HepG2 (cell line): ENCODE measurements around the gene GFY. TPM values are rescaled to one million over a fixed set of nuclear protein-coding genes. Genes with fewer than 3 reads are reported as not detected.

ENCODE experiments used
- ARNT ChIP-seq: fragments of 450-650 bp; IDR thresholded peaks from 2 replicates; pipeline ENCODE4 v1.6.1; 2017
- ATRX ChIP-seq: sonication (generic); formaldehyde crosslinking; IDR thresholded peaks from 2 replicates; pipeline ENCODE4 v1.4.0; 2020; ENCODE audit warnings: missing genetic modification reagents, borderline replicate concordance
- JUNB ChIP-seq: sonication (generic); formaldehyde crosslinking; IDR thresholded peaks from 2 replicates; pipeline ENCODE4 v1.8.0; 2022; ENCODE audit warnings: missing genetic modification reagents, mild to moderate bottlenecking, borderline replicate concordance
- NBN ChIP-seq: fragments of 450-650 bp; conservative IDR thresholded peaks from 2 replicates; pipeline ENCODE4 v1.6.1; 2017
- NFYB ChIP-seq: sonication (generic); formaldehyde crosslinking; IDR thresholded peaks from 2 replicates; pipeline ENCODE4 v1.4.0; 2020; ENCODE audit warnings: missing genetic modification reagents
- RBAK ChIP-seq: sonication (generic); formaldehyde crosslinking; IDR thresholded peaks from 2 replicates; pipeline ENCODE4 v1.5.1; 2020; ENCODE audit warnings: mild to moderate bottlenecking, missing genetic modification reagents
- RXRB ChIP-seq: IDR thresholded peaks from 2 replicates; pipeline ENCODE4 v1.6.1; 2016; ENCODE audit warnings: borderline replicate concordance, missing genetic modification reagents, missing compliant biosample characterization
- STAG1 ChIP-seq: sonication (generic); formaldehyde crosslinking; IDR thresholded peaks from 2 replicates; pipeline ENCODE4 v1.4.0; 2020; ENCODE audit warnings: missing genetic modification reagents
- YY1 ChIP-seq: IDR thresholded peaks from 2 replicates; pipeline ENCODE4 v1.6.1; 2011; ENCODE audit warnings: low read length, low read depth, moderate library complexity, mild to moderate bottlenecking; ENCODE audit not compliant: insufficient read depth, insufficient replicate concordance
- ZFP62 ChIP-seq: sonication (generic); formaldehyde crosslinking; IDR thresholded peaks from 2 replicates; pipeline ENCODE4 v1.4.0; 2020; ENCODE audit warnings: missing genetic modification reagents
- ZNF546 ChIP-seq: sonication (generic); formaldehyde crosslinking; conservative IDR thresholded peaks from 2 replicates; pipeline ENCODE4 v1.8.1; 2023; ENCODE audit warnings: mild to moderate bottlenecking, missing genetic modification reagents
- ZNF790 ChIP-seq: sonication (generic); formaldehyde crosslinking; IDR thresholded peaks from 2 replicates; pipeline ENCODE4 v1.8.0; 2022; ENCODE audit warnings: missing genetic modification reagents, mild to moderate bottlenecking, borderline replicate concordance
- ZSCAN30 ChIP-seq: sonication (generic); formaldehyde crosslinking; IDR thresholded peaks from 2 replicates; pipeline ENCODE4 v1.5.0; 2020; ENCODE audit warnings: mild to moderate bottlenecking, missing genetic modification reagents
- polyA plus RNA-seq, 8 experiments: library from polyadenylated mRNA; depleted of rRNA in 3 of 8; stranded (reverse) in 7 of 8; unstranded in 1 of 8; fragments of >200 nt; fragmentation: Illumina TruSeq in 4 of 8; extraction: Trizol in 4 of 8; gene quantifications; 2 replicates each; pipeline versions ENCODE4 v1.2.1 to v1.2.3, GENCODE V29; 2011 to 2016; ENCODE audit warnings: low read depth in 4 of 8, missing spikeins in 1 of 8, mixed read lengths in 1 of 8; ENCODE audit not compliant: insufficient read depth in 1 of 8
- total RNA-seq, 5 experiments: library from RNA; depleted of rRNA; stranded (reverse); fragments of >200 nt; fragmentation: Illumina TruSeq; extraction: Trizol; gene quantifications; 2 replicates each; pipeline ENCODE4 v1.2.3, GENCODE V29; 2016; ENCODE audit warnings: low read depth in 1 of 5
- TF ChIP-seq, protein P1 (sequence below): sonication (generic); formaldehyde crosslinking; IDR thresholded peaks from 2 replicates; pipeline ENCODE4; 2020; ENCODE audit warnings: missing genetic modification reagents, mild to moderate bottlenecking, borderline replicate concordance
- TF ChIP-seq, protein P2 (sequence below): fragments of 450-650 bp; IDR thresholded peaks from 2 replicates; pipeline ENCODE4 v1.6.1; 2017; ENCODE audit warnings: mild to moderate bottlenecking
- TF ChIP-seq, protein P3 (sequence below): sonication (generic); formaldehyde crosslinking; IDR thresholded peaks from 2 replicates; pipeline ENCODE4 v1.4.0; 2020; ENCODE audit warnings: mild to moderate bottlenecking, missing genetic modification reagents
- TF ChIP-seq, protein P4 (sequence below): sonication (generic); formaldehyde crosslinking; IDR thresholded peaks from 2 replicates; pipeline ENCODE4 v1.4.0; 2020; ENCODE audit warnings: mild to moderate bottlenecking, low read depth, missing genetic modification reagents
- TF ChIP-seq, protein P5 (sequence below): sonication (generic); formaldehyde crosslinking; IDR thresholded peaks from 2 replicates; pipeline ENCODE4 v1.5.0; 2020; ENCODE audit warnings: missing genetic modification reagents
- TF ChIP-seq, protein P6 (sequence below): sonication (generic); formaldehyde crosslinking; IDR thresholded peaks from 2 replicates; pipeline ENCODE4 v1.4.0; 2020; ENCODE audit warnings: mild to moderate bottlenecking, missing genetic modification reagents
- TF ChIP-seq, protein P7 (sequence below): sonication (generic); formaldehyde crosslinking; IDR thresholded peaks from 2 replicates; pipeline ENCODE4 v1.5.0; 2020; ENCODE audit warnings: missing genetic modification reagents

The GFY gene
- total and polyA plus RNA-seq, 2 of the 13 experiments (the other 11 are each of a cell fraction or from before 2014, with no cell fraction given), result not detected

DNA sequence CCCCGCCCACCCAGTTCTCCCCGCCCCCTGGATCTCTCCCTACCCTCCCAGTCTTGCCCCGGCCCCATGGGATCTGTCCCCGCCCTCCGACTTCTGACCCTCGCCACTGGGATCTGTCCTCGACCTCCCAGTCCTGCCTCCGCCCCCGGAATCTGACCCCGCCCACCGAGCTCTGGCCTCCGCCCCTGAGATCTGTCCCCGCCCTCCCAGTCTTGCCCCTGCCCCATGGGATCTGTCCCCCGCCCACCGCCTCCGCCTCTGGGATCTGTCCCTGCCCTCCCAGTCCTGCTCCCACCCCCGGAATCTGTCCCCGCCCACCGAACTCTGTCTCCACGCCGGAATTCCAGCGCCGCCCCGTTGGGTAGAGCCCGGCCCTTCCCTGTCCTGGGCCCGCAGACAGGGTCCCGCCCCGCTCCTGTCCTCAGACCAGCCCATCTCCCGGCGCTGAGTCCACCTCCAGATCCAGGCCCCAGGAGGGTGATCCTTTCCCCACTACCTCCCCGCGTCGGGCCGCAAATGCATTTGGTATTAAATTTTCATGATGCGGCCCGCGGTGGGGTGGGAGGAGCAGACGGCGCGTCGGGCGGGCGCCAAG, 17.7 kb downstream of the GFY start (continued):
- TF ChIP-seq, protein P1, sequence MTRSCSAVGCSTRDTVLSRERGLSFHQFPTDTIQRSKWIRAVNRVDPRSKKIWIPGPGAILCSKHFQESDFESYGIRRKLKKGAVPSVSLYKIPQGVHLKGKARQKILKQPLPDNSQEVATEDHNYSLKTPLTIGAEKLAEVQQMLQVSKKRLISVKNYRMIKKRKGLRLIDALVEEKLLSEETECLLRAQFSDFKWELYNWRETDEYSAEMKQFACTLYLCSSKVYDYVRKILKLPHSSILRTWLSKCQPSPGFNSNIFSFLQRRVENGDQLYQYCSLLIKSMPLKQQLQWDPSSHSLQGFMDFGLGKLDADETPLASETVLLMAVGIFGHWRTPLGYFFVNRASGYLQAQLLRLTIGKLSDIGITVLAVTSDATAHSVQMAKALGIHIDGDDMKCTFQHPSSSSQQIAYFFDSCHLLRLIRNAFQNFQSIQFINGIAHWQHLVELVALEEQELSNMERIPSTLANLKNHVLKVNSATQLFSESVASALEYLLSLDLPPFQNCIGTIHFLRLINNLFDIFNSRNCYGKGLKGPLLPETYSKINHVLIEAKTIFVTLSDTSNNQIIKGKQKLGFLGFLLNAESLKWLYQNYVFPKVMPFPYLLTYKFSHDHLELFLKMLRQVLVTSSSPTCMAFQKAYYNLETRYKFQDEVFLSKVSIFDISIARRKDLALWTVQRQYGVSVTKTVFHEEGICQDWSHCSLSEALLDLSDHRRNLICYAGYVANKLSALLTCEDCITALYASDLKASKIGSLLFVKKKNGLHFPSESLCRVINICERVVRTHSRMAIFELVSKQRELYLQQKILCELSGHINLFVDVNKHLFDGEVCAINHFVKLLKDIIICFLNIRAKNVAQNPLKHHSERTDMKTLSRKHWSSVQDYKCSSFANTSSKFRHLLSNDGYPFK, result no peak
- TF ChIP-seq ATRX (CRISPR knock-in tag), result no peak
- no peak for TF ChIP-seq ZFP62 (CRISPR knock-in tag)
- no peak for TF ChIP-seq RXRB (CRISPR knock-in tag)
- TF ChIP-seq, protein P2, sequence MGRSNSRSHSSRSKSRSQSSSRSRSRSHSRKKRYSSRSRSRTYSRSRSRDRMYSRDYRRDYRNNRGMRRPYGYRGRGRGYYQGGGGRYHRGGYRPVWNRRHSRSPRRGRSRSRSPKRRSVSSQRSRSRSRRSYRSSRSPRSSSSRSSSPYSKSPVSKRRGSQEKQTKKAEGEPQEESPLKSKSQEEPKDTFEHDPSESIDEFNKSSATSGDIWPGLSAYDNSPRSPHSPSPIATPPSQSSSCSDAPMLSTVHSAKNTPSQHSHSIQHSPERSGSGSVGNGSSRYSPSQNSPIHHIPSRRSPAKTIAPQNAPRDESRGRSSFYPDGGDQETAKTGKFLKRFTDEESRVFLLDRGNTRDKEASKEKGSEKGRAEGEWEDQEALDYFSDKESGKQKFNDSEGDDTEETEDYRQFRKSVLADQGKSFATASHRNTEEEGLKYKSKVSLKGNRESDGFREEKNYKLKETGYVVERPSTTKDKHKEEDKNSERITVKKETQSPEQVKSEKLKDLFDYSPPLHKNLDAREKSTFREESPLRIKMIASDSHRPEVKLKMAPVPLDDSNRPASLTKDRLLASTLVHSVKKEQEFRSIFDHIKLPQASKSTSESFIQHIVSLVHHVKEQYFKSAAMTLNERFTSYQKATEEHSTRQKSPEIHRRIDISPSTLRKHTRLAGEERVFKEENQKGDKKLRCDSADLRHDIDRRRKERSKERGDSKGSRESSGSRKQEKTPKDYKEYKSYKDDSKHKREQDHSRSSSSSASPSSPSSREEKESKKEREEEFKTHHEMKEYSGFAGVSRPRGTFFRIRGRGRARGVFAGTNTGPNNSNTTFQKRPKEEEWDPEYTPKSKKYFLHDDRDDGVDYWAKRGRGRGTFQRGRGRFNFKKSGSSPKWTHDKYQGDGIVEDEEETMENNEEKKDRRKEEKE, result no peak
- TF ChIP-seq, protein P3, sequence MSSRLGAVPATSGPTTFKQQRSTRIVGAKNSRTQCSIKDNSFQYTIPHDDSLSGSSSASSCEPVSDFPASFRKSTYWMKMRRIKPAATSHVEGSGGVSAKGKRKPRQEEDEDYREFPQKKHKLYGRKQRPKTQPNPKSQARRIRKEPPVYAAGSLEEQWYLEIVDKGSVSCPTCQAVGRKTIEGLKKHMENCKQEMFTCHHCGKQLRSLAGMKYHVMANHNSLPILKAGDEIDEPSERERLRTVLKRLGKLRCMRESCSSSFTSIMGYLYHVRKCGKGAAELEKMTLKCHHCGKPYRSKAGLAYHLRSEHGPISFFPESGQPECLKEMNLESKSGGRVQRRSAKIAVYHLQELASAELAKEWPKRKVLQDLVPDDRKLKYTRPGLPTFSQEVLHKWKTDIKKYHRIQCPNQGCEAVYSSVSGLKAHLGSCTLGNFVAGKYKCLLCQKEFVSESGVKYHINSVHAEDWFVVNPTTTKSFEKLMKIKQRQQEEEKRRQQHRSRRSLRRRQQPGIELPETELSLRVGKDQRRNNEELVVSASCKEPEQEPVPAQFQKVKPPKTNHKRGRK, result no peak
- no peak for TF ChIP-seq ARNT
- no peak for TF ChIP-seq NBN
- peak; percentile 61 for TF ChIP-seq ZNF546 (CRISPR knock-in tag)
- no peak for TF ChIP-seq RBAK (CRISPR knock-in tag)
- TF ChIP-seq, protein P4, sequence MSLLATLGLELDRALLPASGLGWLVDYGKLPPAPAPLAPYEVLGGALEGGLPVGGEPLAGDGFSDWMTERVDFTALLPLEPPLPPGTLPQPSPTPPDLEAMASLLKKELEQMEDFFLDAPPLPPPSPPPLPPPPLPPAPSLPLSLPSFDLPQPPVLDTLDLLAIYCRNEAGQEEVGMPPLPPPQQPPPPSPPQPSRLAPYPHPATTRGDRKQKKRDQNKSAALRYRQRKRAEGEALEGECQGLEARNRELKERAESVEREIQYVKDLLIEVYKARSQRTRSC, result no peak
- TF ChIP-seq, protein P5, sequence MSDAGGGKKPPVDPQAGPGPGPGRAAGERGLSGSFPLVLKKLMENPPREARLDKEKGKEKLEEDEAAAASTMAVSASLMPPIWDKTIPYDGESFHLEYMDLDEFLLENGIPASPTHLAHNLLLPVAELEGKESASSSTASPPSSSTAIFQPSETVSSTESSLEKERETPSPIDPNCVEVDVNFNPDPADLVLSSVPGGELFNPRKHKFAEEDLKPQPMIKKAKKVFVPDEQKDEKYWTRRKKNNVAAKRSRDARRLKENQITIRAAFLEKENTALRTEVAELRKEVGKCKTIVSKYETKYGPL (CRISPR knock-in tag), result no peak
- TF ChIP-seq STAG1 (CRISPR knock-in tag), result no peak
- no peak for TF ChIP-seq NFYB (CRISPR knock-in tag)
- TF ChIP-seq, protein P6, sequence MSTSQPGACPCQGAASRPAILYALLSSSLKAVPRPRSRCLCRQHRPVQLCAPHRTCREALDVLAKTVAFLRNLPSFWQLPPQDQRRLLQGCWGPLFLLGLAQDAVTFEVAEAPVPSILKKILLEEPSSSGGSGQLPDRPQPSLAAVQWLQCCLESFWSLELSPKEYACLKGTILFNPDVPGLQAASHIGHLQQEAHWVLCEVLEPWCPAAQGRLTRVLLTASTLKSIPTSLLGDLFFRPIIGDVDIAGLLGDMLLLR (CRISPR knock-in tag), result no peak
- TF ChIP-seq YY1, result no peak
- TF ChIP-seq, protein P7, sequence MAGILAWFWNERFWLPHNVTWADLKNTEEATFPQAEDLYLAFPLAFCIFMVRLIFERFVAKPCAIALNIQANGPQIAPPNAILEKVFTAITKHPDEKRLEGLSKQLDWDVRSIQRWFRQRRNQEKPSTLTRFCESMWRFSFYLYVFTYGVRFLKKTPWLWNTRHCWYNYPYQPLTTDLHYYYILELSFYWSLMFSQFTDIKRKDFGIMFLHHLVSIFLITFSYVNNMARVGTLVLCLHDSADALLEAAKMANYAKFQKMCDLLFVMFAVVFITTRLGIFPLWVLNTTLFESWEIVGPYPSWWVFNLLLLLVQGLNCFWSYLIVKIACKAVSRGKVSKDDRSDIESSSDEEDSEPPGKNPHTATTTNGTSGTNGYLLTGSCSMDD (CRISPR knock-in tag), result no peak
- no peak for TF ChIP-seq ZSCAN30 (CRISPR knock-in tag)
- TF ChIP-seq JUNB (CRISPR knock-in tag), result no peak
- peak; percentile 87; the same call in 1 of the 2 replicates for TF ChIP-seq ZNF790 (CRISPR knock-in tag)
